Body of pancreas (tissue), 4 donors: ENCODE results near the gene PCNT. TPM values are rescaled to one million over a fixed set of nuclear protein-coding genes. Genes with fewer than 3 reads are reported as not detected.

Experiments
- ATAC-seq: fragments of 150-250 bp; one replicate; pipeline ENCODE4 v1.9.1; 2016
- DNase-seq, 4 donors: peaks; one replicate each; pipeline ENCODE4 v3.0.0-alpha.2; 2019
- H3K27ac ChIP-seq, 4 donors: fragments of 200-600 bp; sonication (generic); 1 replicate in 3 of 4; 2 replicates in 1 of 4; pipeline versions ENCODE4 v1.5.1 to v1.6.1; 2016 to 2019; ENCODE audit warnings: mild to moderate bottlenecking in 1 of 4, mixed read lengths in 1 of 4, moderate library complexity in 1 of 4
- H3K27me3 ChIP-seq, 2 donors: fragments of 200-600 bp; sonication (generic); one replicate each; pipeline ENCODE4 v1.6.0; 2016; ENCODE audit warnings: mild to moderate bottlenecking in 1 of 2
- H3K36me3 ChIP-seq, 2 donors: fragments of 200-600 bp; sonication (generic); replicated peaks in 1 of 2; 2 replicates each; pipeline ENCODE4 v1.5.1; 2016; ENCODE audit warnings: low read depth in 2 of 2; ENCODE audit not compliant: insufficient read depth in 1 of 2
- H3K4me1 ChIP-seq: fragments of 200-600 bp; sonication (generic); one replicate; pipeline ENCODE4 v1.6.0; 2016
- H3K4me3 ChIP-seq, 2 donors: fragments of 200-600 bp; sonication (generic); 1 replicate in 1 of 2; 2 replicates in 1 of 2; pipeline ENCODE4 v1.5.1; 2016 to 2019
- H3K9me3 ChIP-seq, 3 donors: fragments of 200-600 bp; sonication (generic); 1 replicate in 2 of 3; 2 replicates in 1 of 3; pipeline ENCODE4 v1.5.1; 2016
- CTCF ChIP-seq, 7 experiments: fragments of 450-650 bp in 4 of 7; fragments of 200-600 bp in 3 of 7; sonication (generic) in 3 of 7; IDR thresholded peaks; one replicate each; pipeline ENCODE4 v1.5.1; 2016 to 2019; ENCODE audit warnings: antibody characterized with exemption in 7 of 7
- POLR2A ChIP-seq, 3 donors: fragments of 450-650 bp; IDR thresholded peaks; one replicate each; pipeline ENCODE4 v1.6.1; 2016; ENCODE audit warnings: antibody characterized with exemption in 3 of 3, mild to moderate bottlenecking in 2 of 3
- WGBS, 2 donors: methylation state at CpG; one replicate each; pipeline ENCODE4 v1.1.5; 2017; 5-methylcytosine and 5-hydroxymethylcytosine counted together
- intact Hi-C: fragments of 100-400 bp; cut with DNase I; formaldehyde crosslinking; loops from one replicate; pipeline ENCODE4 v1.15.1; 2023
- total RNA-seq, 2 donors: library from RNA; depleted of rRNA; stranded (reverse); fragments of >200 nt; gene quantifications; one replicate each; pipeline ENCODE4 v1.1.0, GENCODE V29; 2016

The PCNT gene
- total RNA-seq, 2 donors from 2014 or later, result 11.9 to 28.0 TPM

GRCh38 chr21:46312949-46313348 is 11.0 kb upstream of the PCNT start:
- H3K27ac ChIP-seq, result no peak overlapping the region
- DNase-seq, result no peak
- no peaks in the 10 kb centered on the region for H3K36me3 ChIP-seq
- WGBS, 2 donors, result 94% methylated on average over 5 of the region's 5 CpGs
- no peaks in the 10 kb centered on the region for H3K27me3 ChIP-seq
- intact Hi-C loops, result no loop called here
- no peaks in the 10 kb centered on the region for H3K9me3 ChIP-seq
- H3K4me1 ChIP-seq, result no peaks in the 10 kb centered on the region
- TF ChIP-seq CTCF (IDR thresholded peaks at IDR 0.05) (no peak), POLR2A (IDR thresholded peaks at IDR 0.05) (no peak)
- no peak overlapping the region for H3K4me3 ChIP-seq
- ATAC-seq, result no peak

GRCh38 chr21:46314441-46315020 is 9.4 kb upstream of the PCNT start:
- H3K4me1 ChIP-seq, result no peaks in the 10 kb centered on the region

DNA sequence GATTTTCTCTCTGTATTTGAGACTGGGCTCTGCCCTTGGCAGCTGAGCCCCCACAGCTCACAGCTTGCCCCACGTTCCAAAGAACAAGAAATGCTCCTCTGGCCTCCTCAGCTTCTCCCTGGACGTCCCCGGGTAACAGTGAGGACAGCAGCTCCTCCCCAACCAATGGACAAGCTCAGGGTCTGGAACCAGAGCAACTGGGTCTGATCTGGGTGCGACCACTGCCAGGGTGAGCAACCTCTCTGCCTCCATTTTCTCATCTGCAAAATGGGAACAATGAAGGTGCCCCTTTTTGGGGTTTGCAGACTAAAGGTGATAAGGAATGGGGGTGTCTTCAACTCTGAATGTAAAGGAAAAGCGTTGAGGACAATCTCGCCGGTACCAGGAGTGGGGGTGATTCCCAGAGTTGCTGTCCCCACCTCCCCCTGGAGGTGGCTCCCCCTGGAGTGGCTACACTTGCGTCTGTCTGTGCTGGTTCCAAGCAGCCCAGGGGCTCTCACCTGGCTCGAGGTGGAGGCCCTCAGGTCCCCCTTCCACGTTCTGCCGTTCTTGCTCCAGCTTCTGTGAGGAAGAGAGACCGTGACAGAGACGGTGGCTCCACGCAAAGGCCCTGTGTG is 7.1 kb upstream of the PCNT start:
- WGBS, 2 donors, result 92 to 96% methylated on average over 14 of the region's 14 CpGs
- no peaks in the 10 kb centered on the region for H3K9me3 ChIP-seq
- intact Hi-C loops, result no loop called here
- H3K27ac ChIP-seq, result no peak overlapping the region
- no peaks in the 10 kb centered on the region for H3K4me1 ChIP-seq
- no peaks in the 10 kb centered on the region for H3K36me3 ChIP-seq
- TF ChIP-seq CTCF (IDR thresholded peaks at IDR 0.05) (no peak), POLR2A (IDR thresholded peaks at IDR 0.05) (no peak)
- H3K4me3 ChIP-seq, result no peak overlapping the region
- no peaks in the 10 kb centered on the region for H3K27me3 ChIP-seq
- ATAC-seq, result no peak
- no peak for DNase-seq

More at GRCh38 chr21:46314441-46315020, 9.4 kb upstream of the PCNT start:
- TF ChIP-seq POLR2A (IDR thresholded peaks at IDR 0.05), result no peak
- TF ChIP-seq CTCF (IDR thresholded peaks at IDR 0.05), result no peak
- WGBS, 2 donors, result 92 to 98% methylated on average over 10 to 22 of the region's 22 CpGs
- no peaks in the 10 kb centered on the region for H3K36me3 ChIP-seq
- no peak overlapping the region for H3K27ac ChIP-seq
- no peaks in the 10 kb centered on the region for H3K9me3 ChIP-seq
- no peak overlapping the region for H3K4me3 ChIP-seq
- no peak for DNase-seq
- intact Hi-C loops, result no loop called here
- ATAC-seq, result no peak
- no peaks in the 10 kb centered on the region for H3K27me3 ChIP-seq

GRCh38 chr21:46317710-46318463 is 6.1 kb upstream of the PCNT start:
- WGBS, 2 donors, result 30 to 69% methylated on average over 2 to 20 of the region's 20 CpGs
- ATAC-seq (peak; percentile 45), DNase-seq (peak in 3 of 4 donors; percentile 57 to 60 (median 58))
- intact Hi-C loops, result no loop called here
- H3K4me3 ChIP-seq, result no peak overlapping the region
- H3K27ac ChIP-seq, result peak overlapping the region in 1 of 4 donors; percentile 3
- TF ChIP-seq CTCF (IDR thresholded peaks at IDR 0.05) (no peak), POLR2A (IDR thresholded peaks at IDR 0.05) (peak in 2 of 3 donors; percentile 23 to 34)
- H3K9me3 ChIP-seq, result no peaks in the 10 kb centered on the region
- peaks cover 10% of the 10 kb centered on the region for H3K4me1 ChIP-seq
- no peaks in the 10 kb centered on the region for H3K27me3 ChIP-seq
- H3K36me3 ChIP-seq, result no peaks in the 10 kb centered on the region
